ENCODE results near the gene PACSIN1. TPM values are rescaled to one million over a fixed set of nuclear protein-coding genes. Genes with fewer than 3 reads are reported as not detected.

PACSIN1 gene
- total RNA-seq, 4 donors from 2014 or later, result not detected

DNA sequence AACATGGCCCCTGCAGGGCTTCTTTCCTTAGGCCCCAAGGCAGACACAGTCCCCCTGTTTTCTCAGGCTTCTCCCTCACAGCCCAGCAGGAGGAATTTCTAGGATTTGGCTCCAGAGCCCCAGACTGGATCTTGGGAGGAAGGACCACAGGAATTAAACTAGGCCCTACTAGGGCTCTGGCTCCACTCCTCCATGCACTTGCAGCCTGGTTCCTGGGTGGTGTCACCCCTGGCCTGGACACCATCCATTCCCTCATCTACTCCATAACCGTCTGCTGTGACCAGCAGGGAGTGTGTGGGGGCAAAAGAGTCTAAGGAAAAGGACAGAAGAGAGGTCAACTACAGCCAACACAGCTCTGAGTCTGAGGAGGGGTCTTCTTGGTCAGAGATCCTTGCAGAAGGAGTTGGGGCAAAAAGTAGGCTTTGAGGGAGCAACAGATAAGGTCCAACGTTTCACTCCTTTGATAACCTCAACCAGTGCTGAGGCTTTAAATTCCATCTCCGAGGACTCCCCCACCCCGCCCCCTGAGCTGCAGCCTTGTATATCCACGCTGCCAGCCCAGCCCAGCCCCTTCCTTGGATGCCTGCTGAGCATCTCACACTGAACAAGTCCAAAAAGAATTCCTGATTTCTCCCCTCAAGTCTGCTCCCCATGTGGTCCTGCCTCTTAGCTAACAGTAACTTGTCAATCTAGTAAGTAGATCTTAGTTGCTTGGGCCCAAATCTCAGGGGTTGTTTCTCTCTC, 118.2 kb downstream of the PACSIN1 start:
- Histone ChIP-seq H3K27me3 (no peaks in the 10 kb centered on the region), H3K27ac (no peak overlapping the region), H3K4me1 (peaks cover 0 to 30% (median 5%) of the 10 kb centered on the region in 3 donors), H3K4me3 (no peak overlapping the region), H3K36me3 (peaks cover 1 to 28% (median 6%) of the 10 kb centered on the region in 3 donors), H3K9me3 (no peaks in the 10 kb centered on the region)
- TF ChIP-seq, protein P1, sequence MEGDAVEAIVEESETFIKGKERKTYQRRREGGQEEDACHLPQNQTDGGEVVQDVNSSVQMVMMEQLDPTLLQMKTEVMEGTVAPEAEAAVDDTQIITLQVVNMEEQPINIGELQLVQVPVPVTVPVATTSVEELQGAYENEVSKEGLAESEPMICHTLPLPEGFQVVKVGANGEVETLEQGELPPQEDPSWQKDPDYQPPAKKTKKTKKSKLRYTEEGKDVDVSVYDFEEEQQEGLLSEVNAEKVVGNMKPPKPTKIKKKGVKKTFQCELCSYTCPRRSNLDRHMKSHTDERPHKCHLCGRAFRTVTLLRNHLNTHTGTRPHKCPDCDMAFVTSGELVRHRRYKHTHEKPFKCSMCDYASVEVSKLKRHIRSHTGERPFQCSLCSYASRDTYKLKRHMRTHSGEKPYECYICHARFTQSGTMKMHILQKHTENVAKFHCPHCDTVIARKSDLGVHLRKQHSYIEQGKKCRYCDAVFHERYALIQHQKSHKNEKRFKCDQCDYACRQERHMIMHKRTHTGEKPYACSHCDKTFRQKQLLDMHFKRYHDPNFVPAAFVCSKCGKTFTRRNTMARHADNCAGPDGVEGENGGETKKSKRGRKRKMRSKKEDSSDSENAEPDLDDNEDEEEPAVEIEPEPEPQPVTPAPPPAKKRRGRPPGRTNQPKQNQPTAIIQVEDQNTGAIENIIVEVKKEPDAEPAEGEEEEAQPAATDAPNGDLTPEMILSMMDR (IDR thresholded peaks at IDR 0.05), result no peak
- intact Hi-C loops (cut with DNase I), result no loop called here
- DNase-seq, result no peak
- 85 to 91% methylated on average over 3 to 5 of the region's 5 CpGs for WGBS, 2 donors

DNA sequence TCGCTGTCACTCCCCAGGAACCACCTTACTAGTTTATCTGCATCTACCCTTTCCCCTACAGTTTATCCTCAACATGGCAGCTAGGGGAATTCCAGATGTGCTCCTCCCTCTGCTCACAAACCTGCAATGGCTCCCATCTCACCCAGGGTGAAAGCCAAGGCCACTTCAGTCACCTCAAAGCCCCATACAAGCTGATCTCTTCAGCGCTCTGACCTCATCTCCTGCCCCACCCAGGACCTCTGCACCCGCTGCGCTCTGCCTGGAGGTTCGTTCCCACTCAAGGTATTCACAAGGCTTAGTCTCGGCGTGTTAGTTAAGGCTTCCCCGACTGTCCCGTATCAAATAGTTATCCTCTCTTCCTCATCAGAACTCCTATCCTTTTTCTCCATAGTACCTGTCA, 118.8 kb downstream of the PACSIN1 start:
- Histone ChIP-seq H3K36me3 (peaks cover 7 to 35% (median 12%) of the 10 kb centered on the region in 3 donors), H3K4me3 (no peak overlapping the region), H3K9me3 (no peaks in the 10 kb centered on the region), H3K27ac (peak overlapping the region in 1 of 4 donors; percentile 15), H3K27me3 (no peaks in the 10 kb centered on the region), H3K4me1 (peaks cover 0 to 30% (median 5%) of the 10 kb centered on the region in 3 donors)
- WGBS, 2 donors, result 92 to 95% methylated on average over 9 of the region's 9 CpGs
- TF ChIP-seq, protein P1 (IDR thresholded peaks at IDR 0.05), result no peak
- no peak for TF ChIP-seq POLR2A (IDR thresholded peaks at IDR 0.05)
- intact Hi-C loops (cut with DNase I), result no loop called here
- no peak for DNase-seq

Other genes with a start within 250 kb of the PACSIN1 start
- gene HMGA1, start 229.2 kb upstream of the PACSIN1 start, total RNA-seq, result 100 to 1,000 TPM; 118 to 309 (median 193) TPM
- gene SMIM29, start 217.1 kb upstream of the PACSIN1 start, total RNA-seq, result 10 to 100 TPM; 17.3 to 21.6 (median 18.2) TPM
- 10 to 100 TPM; 14.9 to 33.4 (median 22.4) TPM for gene NUDT3, start 73.4 kb upstream of the PACSIN1 start, total RNA-seq
- 1,000 to 10,000 TPM in 3 of 4 donors, 100 to 1,000 TPM in 1; 983 to 4,649 (median 2,673) TPM for gene RPS10, start 40.0 kb upstream of the PACSIN1 start, total RNA-seq
- under 1 TPM in 1 of 4 donors, not detected in 3; 0.79 TPM for gene SPDEF, start 90.3 kb downstream of the PACSIN1 start, total RNA-seq
- 10 to 100 TPM; 43.8 to 52.8 (median 50.0) TPM for gene ILRUN, start 230.7 kb downstream of the PACSIN1 start, total RNA-seq